Esophagus squamous epithelium (tissue), 5 donors: ENCODE results near the gene PPP1R27. TPM values are rescaled to one million over a fixed set of nuclear protein-coding genes. Genes with fewer than 3 reads are reported as not detected.

ENCODE experiments used
- DNase-seq: peaks from one replicate; lab custom pipeline; 2025; lab: John Stamatoyannopoulos, UW
- H3K27ac ChIP-seq, 4 donors: fragments of 200-600 bp; sonication (generic); one replicate each; pipeline ENCODE4 v1.5.1; 2016 to 2019; ENCODE audit warnings: mild to moderate bottlenecking in 1 of 4
- H3K27me3 ChIP-seq, 4 donors: fragments of 200-600 bp; sonication (generic); 1 replicate in 3 of 4; 2 replicates in 1 of 4; pipeline versions ENCODE4 v1.5.1 to v1.6.0; 2017 to 2021; ENCODE audit warnings: antibody characterized with exemption in 1 of 4
- H3K36me3 ChIP-seq, 3 donors: fragments of 200-600 bp; sonication (generic); one replicate each; pipeline ENCODE4 v1.5.1; 2016 to 2019
- H3K4me1 ChIP-seq, 3 donors: fragments of 200-600 bp; sonication (generic); one replicate each; pipeline ENCODE4 v1.5.1; 2017 to 2019
- H3K4me3 ChIP-seq, 4 donors: fragments of 200-600 bp; sonication (generic); 1 replicate in 3 of 4; 2 replicates in 1 of 4; pipeline ENCODE4 v1.5.1; 2016 to 2019; ENCODE audit warnings: mild to moderate bottlenecking in 2 of 4, moderate library complexity in 1 of 4
- H3K9me3 ChIP-seq, 3 donors: fragments of 200-600 bp; sonication (generic); one replicate each; pipeline ENCODE4 v1.5.1; 2016 to 2019
- POLR2A ChIP-seq, 4 donors: fragments of 450-650 bp; IDR thresholded peaks; one replicate each; pipeline ENCODE4 v1.6.1; 2017; ENCODE audit warnings: antibody characterized with exemption in 4 of 4, mild to moderate bottlenecking in 4 of 4, moderate library complexity in 3 of 4
- WGBS, 2 donors: methylation state at CpG; one replicate each; pipeline ENCODE4 v1.1.5; 2018; 5-methylcytosine and 5-hydroxymethylcytosine counted together
- intact Hi-C: fragments of 100-400 bp; cut with DNase I; formaldehyde crosslinking; loops from one replicate; pipeline ENCODE4 v1.15.0; 2022
- total RNA-seq, 4 donors: library from RNA; depleted of rRNA; stranded (reverse); fragments of >200 nt; gene quantifications; one replicate each; pipeline ENCODE4 v1.1.0, GENCODE V29; 2016
- TF ChIP-seq, protein P1 (sequence below), 6 experiments: fragments of 450-650 bp in 4 of 6; fragments of 200-600 bp in 2 of 6; sonication (generic) in 2 of 6; IDR thresholded peaks; one replicate each; pipeline ENCODE4 v1.5.1; 2016 to 2019; ENCODE audit warnings: antibody characterized with exemption in 6 of 6, mild to moderate bottlenecking in 4 of 6, moderate library complexity in 4 of 6
- donor health status: DM: yes; HTN: yes; CAD: no.

Gene PPP1R27
- total RNA-seq, 4 donors from 2014 or later, result not detected

DNA sequence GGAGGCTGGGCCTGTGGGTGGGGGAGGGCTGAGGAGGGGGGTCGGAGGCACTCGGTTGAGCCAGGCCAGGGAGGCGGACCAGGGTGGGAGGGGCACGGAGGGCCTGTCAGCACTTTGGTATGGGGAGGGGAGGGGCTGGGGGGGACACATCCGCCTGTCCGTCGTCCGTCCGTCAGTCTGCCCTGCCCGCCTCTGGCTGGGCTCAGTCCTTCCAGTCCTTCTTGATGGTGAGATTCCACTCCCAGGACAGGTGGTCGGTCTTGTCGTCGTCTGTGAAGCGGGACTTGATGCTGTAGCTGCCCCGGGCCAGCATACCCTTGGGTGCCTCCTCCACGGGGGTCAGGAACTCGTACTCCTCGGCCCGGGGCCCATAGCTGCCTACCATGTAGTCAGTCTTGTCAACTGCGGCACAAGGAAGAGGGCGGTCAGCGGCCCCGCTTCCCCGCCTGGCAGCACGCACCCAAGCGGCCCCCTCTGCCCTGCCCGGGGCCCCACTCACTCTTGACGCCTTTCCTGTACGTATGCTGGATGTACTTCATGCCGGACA is 33.9 kb upstream of the PPP1R27 start:
- peaks cover 30 to 89% (median 48%) of the 10 kb centered on the region in 3 donors for H3K4me1 ChIP-seq
- TF ChIP-seq POLR2A (IDR thresholded peaks at IDR 0.05), result no peak
- TF ChIP-seq, protein P1, sequence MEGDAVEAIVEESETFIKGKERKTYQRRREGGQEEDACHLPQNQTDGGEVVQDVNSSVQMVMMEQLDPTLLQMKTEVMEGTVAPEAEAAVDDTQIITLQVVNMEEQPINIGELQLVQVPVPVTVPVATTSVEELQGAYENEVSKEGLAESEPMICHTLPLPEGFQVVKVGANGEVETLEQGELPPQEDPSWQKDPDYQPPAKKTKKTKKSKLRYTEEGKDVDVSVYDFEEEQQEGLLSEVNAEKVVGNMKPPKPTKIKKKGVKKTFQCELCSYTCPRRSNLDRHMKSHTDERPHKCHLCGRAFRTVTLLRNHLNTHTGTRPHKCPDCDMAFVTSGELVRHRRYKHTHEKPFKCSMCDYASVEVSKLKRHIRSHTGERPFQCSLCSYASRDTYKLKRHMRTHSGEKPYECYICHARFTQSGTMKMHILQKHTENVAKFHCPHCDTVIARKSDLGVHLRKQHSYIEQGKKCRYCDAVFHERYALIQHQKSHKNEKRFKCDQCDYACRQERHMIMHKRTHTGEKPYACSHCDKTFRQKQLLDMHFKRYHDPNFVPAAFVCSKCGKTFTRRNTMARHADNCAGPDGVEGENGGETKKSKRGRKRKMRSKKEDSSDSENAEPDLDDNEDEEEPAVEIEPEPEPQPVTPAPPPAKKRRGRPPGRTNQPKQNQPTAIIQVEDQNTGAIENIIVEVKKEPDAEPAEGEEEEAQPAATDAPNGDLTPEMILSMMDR (IDR thresholded peaks at IDR 0.05), result no peak
- peak overlapping the region; percentile 95 to 100 (median 98) for H3K27ac ChIP-seq
- H3K36me3 ChIP-seq, result peaks cover 11 to 45% (median 22%) of the 10 kb centered on the region in 3 donors
- peak overlapping the region in 2 of 4 donors; percentile 82 to 89 for H3K4me3 ChIP-seq
- H3K27me3 ChIP-seq, result no peaks in the 10 kb centered on the region
- H3K9me3 ChIP-seq, result no peaks in the 10 kb centered on the region
- no peak for DNase-seq
- 52% methylated on average over 20 to 22 of the region's 30 CpGs for WGBS, 2 donors
- intact Hi-C loops, result no loop called here

DNA sequence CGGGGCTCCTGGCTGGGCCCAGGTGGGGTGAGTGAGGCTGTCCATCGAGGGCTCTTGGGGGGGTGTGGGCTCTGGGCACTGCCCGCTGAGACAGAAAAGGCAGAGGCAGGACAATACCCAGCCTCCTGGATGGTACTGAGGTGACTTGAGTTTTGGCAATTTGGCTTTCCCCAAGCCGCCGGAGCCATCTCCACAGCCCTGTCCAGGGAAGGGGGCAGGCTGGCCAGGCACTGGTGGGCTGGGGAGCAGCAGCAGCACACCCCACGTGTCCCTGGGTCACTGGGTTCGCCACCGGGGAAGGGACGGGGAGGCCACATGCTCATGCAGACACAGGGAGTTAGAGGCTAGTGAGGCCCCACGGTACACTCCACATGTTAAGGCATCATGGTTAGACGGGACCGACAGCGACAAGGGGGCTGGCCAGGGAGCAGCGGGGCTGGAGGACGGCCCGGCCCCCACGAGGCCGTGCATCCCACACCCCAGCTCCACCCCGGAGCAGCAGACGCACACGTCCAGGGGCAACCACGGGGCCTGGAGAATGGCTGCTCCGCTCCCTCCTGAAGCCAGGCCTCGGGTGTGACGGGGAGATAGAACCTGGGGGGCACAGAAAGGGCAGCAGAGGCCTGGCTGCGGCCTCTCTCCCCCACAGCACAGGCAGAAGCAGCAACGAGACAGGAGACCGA is 33.3 kb upstream of the PPP1R27 start:
- WGBS, 2 donors, result 53 to 58% methylated on average over 5 to 6 of the region's 28 CpGs
- DNase-seq, result no peak
- H3K9me3 ChIP-seq, result no peaks in the 10 kb centered on the region
- H3K4me1 ChIP-seq, result peaks cover 30 to 89% (median 51%) of the 10 kb centered on the region in 3 donors
- TF ChIP-seq POLR2A (IDR thresholded peaks at IDR 0.05), result no peak
- TF ChIP-seq, protein P1 (IDR thresholded peaks at IDR 0.05), result no peak
- no peaks in the 10 kb centered on the region for H3K27me3 ChIP-seq
- intact Hi-C loops, result no loop called here
- H3K36me3 ChIP-seq, result peaks cover 11 to 51% (median 22%) of the 10 kb centered on the region in 3 donors
- H3K27ac ChIP-seq, result peak overlapping the region; percentile 95 to 100 (median 98)
- peak overlapping the region in 1 of 4 donors; percentile 11 for H3K4me3 ChIP-seq

DNA sequence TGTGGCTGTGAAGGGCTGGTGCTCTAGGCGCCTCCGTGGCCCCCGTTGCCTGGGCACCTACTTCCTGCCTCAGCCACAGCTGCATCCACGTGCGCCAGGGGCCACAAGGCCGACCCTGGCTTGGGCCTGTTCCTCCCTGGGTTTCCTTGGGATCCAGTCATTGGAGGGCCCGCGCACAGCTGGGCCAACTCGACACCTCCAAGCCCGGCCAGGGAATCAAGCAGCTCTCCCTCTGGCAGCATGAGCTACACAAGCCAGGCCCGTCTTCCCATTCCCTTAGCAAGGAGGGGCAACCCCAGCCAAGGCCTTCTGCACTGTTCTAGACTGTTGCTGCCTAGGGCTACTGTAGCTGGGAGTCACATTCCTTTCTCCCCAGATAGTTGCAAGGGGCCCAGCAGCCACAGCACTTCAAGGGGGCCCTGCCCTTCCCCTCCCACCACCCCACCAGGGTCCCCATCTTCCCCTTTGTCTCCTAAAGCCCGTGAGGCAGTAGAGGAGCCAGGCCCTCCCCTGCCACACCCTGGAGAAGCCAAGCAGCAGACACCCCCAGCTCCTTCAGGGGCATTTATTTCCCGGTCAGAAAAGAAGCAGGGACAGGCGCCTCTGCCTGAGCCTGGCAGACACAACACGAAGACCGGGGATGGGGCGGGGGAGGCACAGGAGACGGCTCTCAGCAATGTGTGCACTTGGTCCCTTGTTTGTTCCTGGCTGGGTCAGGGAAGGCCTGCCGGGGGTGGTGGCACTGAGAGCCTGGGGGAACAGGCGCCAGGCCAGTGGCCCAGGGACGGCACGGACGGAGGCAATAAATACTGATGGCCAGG is 32.5 kb upstream of the PPP1R27 start:
- no peaks in the 10 kb centered on the region for H3K9me3 ChIP-seq
- no peak for TF ChIP-seq POLR2A (IDR thresholded peaks at IDR 0.05)
- TF ChIP-seq, protein P1 (IDR thresholded peaks at IDR 0.05), result no peak
- 20% methylated on average over 1 of the region's 23 CpGs; no CpG with 5 or more reads in 1 of the 2 donors for whole genome bisulfite sequencing, 2 donors
- no peak overlapping the region for H3K4me3 ChIP-seq
- intact Hi-C loops, result no loop called here
- no peak for DNase-seq
- H3K27me3 ChIP-seq, result no peaks in the 10 kb centered on the region
- H3K4me1 ChIP-seq, result peaks cover 30 to 89% (median 47%) of the 10 kb centered on the region in 3 donors
- H3K27ac ChIP-seq, result peak overlapping the region; percentile 95 to 100 (median 98)
- peaks cover 11 to 53% (median 22%) of the 10 kb centered on the region in 3 donors for H3K36me3 ChIP-seq

DNA sequence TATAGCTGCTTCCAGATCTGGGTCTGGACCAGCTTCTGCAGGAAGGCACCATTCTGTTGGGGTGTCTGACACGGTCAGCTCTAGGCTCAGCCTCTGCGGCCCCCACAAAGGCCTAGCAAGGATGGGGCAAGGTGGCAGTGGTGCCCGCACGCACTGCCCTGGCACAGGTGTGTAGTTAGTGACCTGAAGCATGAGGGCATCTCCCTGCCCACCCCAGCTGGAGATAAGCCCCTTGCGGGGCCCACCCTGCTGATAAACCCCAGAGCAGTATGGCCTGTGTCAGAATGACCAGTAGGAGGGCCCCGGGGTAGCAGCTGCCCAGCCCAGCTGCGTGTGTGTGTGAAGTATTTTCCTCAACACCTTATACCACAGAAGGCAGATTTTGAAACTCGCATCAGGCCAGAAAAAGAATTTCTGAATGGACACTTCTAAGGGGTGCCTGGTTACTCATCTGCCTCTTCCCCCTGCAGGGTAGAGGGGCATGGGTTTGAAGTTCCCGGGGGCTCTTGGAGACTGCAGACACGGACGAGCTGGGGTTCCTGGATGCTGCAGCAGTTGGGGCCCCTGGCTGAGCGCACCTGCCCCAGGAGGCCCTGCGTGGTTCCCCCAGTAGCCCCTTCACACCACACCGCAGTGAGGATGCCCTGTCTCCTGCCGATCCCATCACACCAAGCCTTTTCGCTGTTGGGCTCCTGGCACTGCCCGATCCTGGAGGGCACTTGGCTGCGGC is 31.8 kb upstream of the PPP1R27 start:
- H3K9me3 ChIP-seq, result no peaks in the 10 kb centered on the region
- H3K27me3 ChIP-seq, result no peaks in the 10 kb centered on the region
- intact Hi-C loops, result no loop called here
- 67% methylated on average over 5 to 6 of the region's 18 CpGs for WGBS, 2 donors
- peaks cover 37 to 89% (median 50%) of the 10 kb centered on the region in 3 donors for H3K4me1 ChIP-seq
- TF ChIP-seq, protein P1 (IDR thresholded peaks at IDR 0.05), result no peak
- no peak for TF ChIP-seq POLR2A (IDR thresholded peaks at IDR 0.05)
- H3K27ac ChIP-seq, result peak overlapping the region; percentile 95 to 100 (median 98)
- DNase-seq, result no peak
- peaks cover 11 to 53% (median 22%) of the 10 kb centered on the region in 3 donors for H3K36me3 ChIP-seq
- H3K4me3 ChIP-seq, result no peak overlapping the region
